IMR-90 (cell line): Measurements from ENCODE around the gene GPR107. TPM values are rescaled to one million over a fixed set of nuclear protein-coding genes. Genes with fewer than 3 reads are reported as not detected.
A peak's percentile ranks its signal among the peaks of the same experiment; 100 is the strongest.

Source experiments
- ATAC-seq: fragments of 200-7000 bp; cut with Tn5 transposase; 2 replicates; pipeline ENCODE4 v1.9.1; 2020; ENCODE audit warnings: low read depth, mild to moderate bottlenecking, moderate library complexity
- BruUV-seq: library from RNA; stranded (reverse); fragments of 400-500 nt; replicated peaks from 2 replicates; lab custom pipeline; 2021; lab: Mats Ljungman, UMichigan
- CTCF ChIA-PET: fragments of 300-600 bp; formaldehyde crosslinking; extraction: SDS; loops from one replicate; lab custom pipeline; 2021; ENCODE audit warnings: antibody characterized with exemption; lab: Yijun Ruan, JAX
- POLR2A ChIA-PET: fragments of 300-600 bp; sonication (Branson Sonifier 250); formaldehyde crosslinking; loops from one replicate; lab custom pipeline; 2022; ENCODE audit warnings: antibody characterized with exemption; ENCODE audit not compliant: unreplicated experiment; lab: Charles Lee
- DNase-seq: peaks from one replicate; pipeline ENCODE4 v3.0.0; 2013
- H2AFZ ChIP-seq: replicated peaks from 2 replicates; pipeline ENCODE3; 2013; ENCODE audit warnings: low read length, mild to moderate bottlenecking; ENCODE audit not compliant: poor library complexity
- H2AK5ac ChIP-seq: 2 replicates; pipeline ENCODE4 v1.6.1; 2013; ENCODE audit warnings: low read depth, low read length, inconsistent platforms
- H2AK9ac ChIP-seq: replicated peaks from 2 replicates; pipeline ENCODE3; 2013; ENCODE audit warnings: mild to moderate bottlenecking, low read depth, low read length, moderate library complexity; ENCODE audit not compliant: poor library complexity
- H2BK120ac ChIP-seq: 2 replicates; pipeline ENCODE4 v1.6.1; 2013; ENCODE audit warnings: low read depth, low read length, inconsistent platforms
- H2BK15ac ChIP-seq: 3 replicates; pipeline ENCODE4 v1.6.1; 2013; ENCODE audit warnings: low read depth, low read length, inconsistent platforms
- H2BK20ac ChIP-seq: 2 replicates; pipeline ENCODE4 v1.6.1; 2013; ENCODE audit warnings: low read depth, mild to moderate bottlenecking, inconsistent platforms, low read length, moderate library complexity
- H2BK5ac ChIP-seq: 2 replicates; pipeline ENCODE4 v1.6.1; 2013; ENCODE audit warnings: mild to moderate bottlenecking, low read depth, low read length, inconsistent platforms; ENCODE audit not compliant: poor library complexity, severe bottlenecking
- H3K14ac ChIP-seq: replicated peaks from 2 replicates; pipeline ENCODE4 v1.6.1; 2013; ENCODE audit warnings: low read depth, low read length, inconsistent platforms
- H3K18ac ChIP-seq: 2 replicates; pipeline ENCODE4 v1.6.1; 2013; ENCODE audit warnings: low read depth, low read length, control low read depth
- H3K23ac ChIP-seq: 2 replicates; pipeline ENCODE4 v1.6.1; 2013; ENCODE audit warnings: low read depth, low read length, inconsistent platforms
- H3K27ac ChIP-seq: 2 replicates; pipeline ENCODE4 v1.5.1; 2013; ENCODE audit warnings: mild to moderate bottlenecking, control low read depth, low read length; ENCODE audit not compliant: insufficient read depth
- H3K27me3 ChIP-seq: 2 replicates; pipeline ENCODE4 v1.6.1; 2013; ENCODE audit warnings: low read length; ENCODE audit not compliant: control insufficient read depth, insufficient read depth
- H3K36me3 ChIP-seq: 2 replicates; pipeline ENCODE4 v1.6.1; 2013; ENCODE audit warnings: low read length, mixed read lengths; ENCODE audit not compliant: control insufficient read depth, insufficient read depth
- H3K4ac ChIP-seq: 2 replicates; pipeline ENCODE4 v1.6.1; 2013; ENCODE audit warnings: low read depth, low read length, inconsistent platforms
- H3K4me1 ChIP-seq: 2 replicates; pipeline ENCODE4 v1.6.1; 2013; ENCODE audit warnings: low read length, mixed read lengths; ENCODE audit not compliant: control insufficient read depth, insufficient read depth
- H3K4me2 ChIP-seq: 2 replicates; pipeline ENCODE4 v1.6.1; 2013; ENCODE audit warnings: low read depth, mild to moderate bottlenecking, control low read depth, low read length, moderate library complexity
- H3K4me3 ChIP-seq: 2 replicates; pipeline ENCODE4 v1.5.1; 2013; ENCODE audit warnings: low read depth, mild to moderate bottlenecking, control low read depth, low read length, moderate library complexity; ENCODE audit not compliant: insufficient read depth
- H3K56ac ChIP-seq: 2 replicates; pipeline ENCODE4 v1.6.1; 2013; ENCODE audit warnings: low read length, inconsistent platforms; ENCODE audit not compliant: insufficient read depth; ENCODE audit errors: extremely low read depth
- H3K79me1 ChIP-seq, 2 experiments: 2 replicates each; pipeline ENCODE4 v1.6.1; 2013; ENCODE audit warnings: low read length in 2 of 2, inconsistent platforms in 1 of 2, low read depth in 1 of 2
- H3K9ac ChIP-seq: 2 replicates; pipeline ENCODE4 v1.6.1; 2013; ENCODE audit warnings: low read depth, low read length, control low read depth
- H3K9me1 ChIP-seq: 2 replicates; pipeline ENCODE4 v1.6.1; 2013; ENCODE audit warnings: low read length, inconsistent platforms; ENCODE audit not compliant: insufficient read depth
- H3K9me3 ChIP-seq: 2 replicates; pipeline ENCODE4 v1.6.1; 2013; ENCODE audit warnings: low read length; ENCODE audit not compliant: control insufficient read depth, insufficient read depth
- H4K20me1 ChIP-seq: 2 replicates; pipeline ENCODE4 v1.6.1; 2013; ENCODE audit warnings: low read length, inconsistent platforms; ENCODE audit not compliant: insufficient read depth
- H4K5ac ChIP-seq: 2 replicates; pipeline ENCODE4 v1.6.1; 2013; ENCODE audit warnings: mild to moderate bottlenecking, low read depth, low read length, control low read depth
- H4K8ac ChIP-seq, 2 experiments: 2 replicates each; pipeline ENCODE4 v1.6.1; 2013; ENCODE audit warnings: low read depth in 2 of 2, low read length in 2 of 2, control low read depth in 1 of 2, inconsistent platforms in 1 of 2
- H4K91ac ChIP-seq: 2 replicates; pipeline ENCODE4 v1.6.1; 2013; ENCODE audit warnings: low read depth, low read length, inconsistent platforms; ENCODE audit not compliant: insufficient read depth
- BHLHE40 ChIP-seq: fragments of 150-350 bp; IDR thresholded peaks from 2 replicates; pipeline ENCODE4 v1.6.1; 2016; ENCODE audit warnings: mild to moderate bottlenecking, low read depth, low read length
- CEBPB ChIP-seq: IDR thresholded peaks from 2 replicates; pipeline ENCODE4 v1.6.1; 2012; ENCODE audit warnings: low read depth, low read length, improper control_type of control experiment
- CHD1 ChIP-seq: IDR thresholded peaks from 2 replicates; pipeline ENCODE4 v1.6.1; 2012; ENCODE audit warnings: low read depth, low read length, improper control_type of control experiment
- FOS ChIP-seq: fragments of 150-350 bp; IDR thresholded peaks from 2 replicates; pipeline ENCODE4 v1.6.1; 2016; ENCODE audit warnings: low read depth, low read length
- MAFK ChIP-seq: IDR thresholded peaks from 2 replicates; pipeline ENCODE4 v1.6.1; 2012; ENCODE audit warnings: low read depth, low read length, improper control_type of control experiment
- MAZ ChIP-seq: IDR thresholded peaks from 2 replicates; pipeline ENCODE4 v1.6.1; 2012; ENCODE audit warnings: low read depth, mild to moderate bottlenecking, low read length, improper control_type of control experiment, moderate library complexity, borderline replicate concordance
- MXI1 ChIP-seq: IDR thresholded peaks from 2 replicates; pipeline ENCODE4 v1.6.1; 2012; ENCODE audit warnings: low read depth, mild to moderate bottlenecking, low read length, moderate library complexity, borderline replicate concordance
- NFE2L2 ChIP-seq: fragments of 150-350 bp; IDR thresholded peaks from 2 replicates; pipeline ENCODE4 v1.6.1; 2016; ENCODE audit warnings: low read depth, mild to moderate bottlenecking, low read length
- POLR2A ChIP-seq: IDR thresholded peaks from 2 replicates; pipeline ENCODE4 v1.6.1; 2012; ENCODE audit warnings: mild to moderate bottlenecking, low read depth, low read length
- RAD21 ChIP-seq: IDR thresholded peaks from 2 replicates; pipeline ENCODE4 v1.6.1; 2012; ENCODE audit warnings: low read length, improper control_type of control experiment
- RCOR1 ChIP-seq: IDR thresholded peaks from 2 replicates; pipeline ENCODE4 v1.6.1; 2012; ENCODE audit warnings: mild to moderate bottlenecking, low read length, improper control_type of control experiment; ENCODE audit not compliant: insufficient replicate concordance
- RFX5 ChIP-seq: IDR thresholded peaks from 2 replicates; pipeline ENCODE4 v1.8.0; 2012; ENCODE audit warnings: low read depth, mild to moderate bottlenecking, low read length, moderate library complexity
- SMC3 ChIP-seq: fragments of 150-350 bp; IDR thresholded peaks from 2 replicates; pipeline ENCODE4 v1.6.1; 2016; ENCODE audit warnings: low read depth, mild to moderate bottlenecking, antibody characterized with exemption, low read length, moderate library complexity
- whole genome bisulfite sequencing, 2 experiments: methylation state at CpG; one replicate each; pipeline versions ENCODE4 v1.1.5 to v1.1.7; 2013; ENCODE audit warnings: missing lambda C conversion rate in 2 of 2; ENCODE audit not compliant: insufficient read length in 1 of 2; ENCODE audit errors: extremely low coverage in 2 of 2; 5-methylcytosine and 5-hydroxymethylcytosine counted together
- dilution Hi-C: fragments of 300-500 bp; cut with HindIII; formaldehyde crosslinking; loops from one replicate; pipeline ENCODE4 v1.14.3; 2018; ENCODE audit warnings: low sequenced_read_pairs; ENCODE audit not compliant: unreplicated experiment
- in situ Hi-C: fragments of 300-500 bp; cut with MboI; formaldehyde crosslinking; loops from 3 replicates; pipeline ENCODE4 v1.14.3; 2019; ENCODE audit warnings: low sequenced_read_pairs, inconsistent platforms, mixed read lengths
- intact Hi-C: fragments of 100-400 bp; cut with micrococcal nuclease; formaldehyde crosslinking; loops from 2 replicates; pipeline ENCODE4 v1.10.0; 2022
- polyA plus RNA-seq, 3 experiments: library from polyadenylated mRNA; depleted of rRNA; stranded (reverse); fragments of >200 nt; gene quantifications; 2 replicates each; pipeline ENCODE4 v1.2.3, GENCODE V29; 2012; ENCODE audit warnings: low replicate concordance in 1 of 3
- total RNA-seq: library from RNA; depleted of rRNA; stranded (reverse); fragments of >200 nt; gene quantifications from 2 replicates; pipeline ENCODE4 v1.2.3, GENCODE V29; 2012
- TF ChIP-seq, protein P1 (sequence below): fragments of 150-350 bp; IDR thresholded peaks from 2 replicates; pipeline ENCODE4 v1.6.1; 2017; ENCODE audit warnings: mild to moderate bottlenecking, antibody characterized with exemption, low read length, low read depth

The GPR107 gene
- total and polyA plus RNA-seq, 2 of the 4 experiments (the other 2 are of a cell fraction), result 16.7 to 21.6 TPM

DNA sequence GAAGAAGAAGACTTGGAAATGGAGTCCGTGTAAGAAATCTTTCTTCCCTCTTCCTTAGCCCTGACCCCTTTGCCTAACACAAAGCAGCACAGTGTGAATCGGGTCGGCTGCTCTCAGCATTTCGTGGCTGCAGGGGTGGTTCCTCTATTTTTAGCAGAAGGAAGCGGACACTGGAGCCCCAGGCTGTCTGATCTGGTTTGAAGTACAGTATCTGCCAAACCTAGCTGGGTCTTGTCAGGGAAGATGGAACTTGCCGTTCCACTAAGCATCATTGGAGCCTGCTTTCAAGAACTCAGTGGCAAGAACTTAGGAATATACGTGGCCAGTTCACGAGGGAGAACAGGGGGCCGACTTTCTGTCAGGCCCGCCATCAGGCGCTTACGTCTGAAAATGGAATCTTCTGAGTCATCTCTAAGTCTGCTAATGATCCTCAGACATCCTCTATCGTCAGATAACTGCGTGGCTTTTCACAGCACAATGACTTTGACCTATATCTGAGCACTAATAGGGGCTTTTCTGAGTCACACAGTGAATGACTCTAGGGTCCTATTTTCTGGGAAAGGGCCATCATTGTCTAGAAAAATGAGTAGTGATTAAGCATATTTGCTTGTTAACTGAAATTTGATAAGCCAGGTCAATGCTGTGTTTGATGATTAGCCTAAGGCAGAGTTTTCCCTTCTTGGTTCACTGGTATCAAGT lies 75.2 kb downstream of the GPR107 start:
- WGBS, 2 experiments, result 6% methylated on average over 3 of the region's 14 CpGs; no CpG with 5 or more reads in 1 of the 2 experiments
- ChIA-PET POLR2A (no interaction called here), CTCF (no interaction called here)

More for the DNA sequence above, 75.2 kb downstream of the GPR107 start:
- H3K79me1 ChIP-seq, result peaks cover 0 to 9% of the 10 kb centered on the region in 2 experiments; a peak in 2 of 4 replicates
- H2BK20ac ChIP-seq, result peak overlapping the region; percentile 79
- H3K4me1 ChIP-seq, result peaks cover 18% of the 10 kb centered on the region
- H2AK9ac ChIP-seq, result peak overlapping the region; percentile 85
- H3K56ac ChIP-seq, result peak overlapping the region; percentile 46
- H3K9me1 ChIP-seq, result peaks cover 3% of the 10 kb centered on the region
- peak; percentile 37; the same call in 1 of the 2 replicates for TF ChIP-seq MAFK
- no peak for TF ChIP-seq CEBPB
- peak; percentile 18; the same call in 1 of the 2 replicates for TF ChIP-seq SMC3
- peak; percentile 32; the same call in 1 of the 2 replicates for TF ChIP-seq BHLHE40
- no peak for TF ChIP-seq MAZ
- TF ChIP-seq, protein P1, sequence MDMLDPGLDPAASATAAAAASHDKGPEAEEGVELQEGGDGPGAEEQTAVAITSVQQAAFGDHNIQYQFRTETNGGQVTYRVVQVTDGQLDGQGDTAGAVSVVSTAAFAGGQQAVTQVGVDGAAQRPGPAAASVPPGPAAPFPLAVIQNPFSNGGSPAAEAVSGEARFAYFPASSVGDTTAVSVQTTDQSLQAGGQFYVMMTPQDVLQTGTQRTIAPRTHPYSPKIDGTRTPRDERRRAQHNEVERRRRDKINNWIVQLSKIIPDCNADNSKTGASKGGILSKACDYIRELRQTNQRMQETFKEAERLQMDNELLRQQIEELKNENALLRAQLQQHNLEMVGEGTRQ, result no peak
- peak; percentile 16; the same call in 1 of the 2 replicates for TF ChIP-seq POLR2A
- TF ChIP-seq RCOR1, result no peak
- TF ChIP-seq RAD21, result peak; percentile 33; the same call in 1 of the 2 replicates
- no peak for TF ChIP-seq RFX5
- no peak for TF ChIP-seq CHD1
- no peak; the same call in 1 of the 2 replicates for TF ChIP-seq MXI1
- TF ChIP-seq FOS, result peak; percentile 99
- TF ChIP-seq NFE2L2, result peak; percentile 69
- H2BK5ac ChIP-seq, result peak overlapping the region; percentile 81
- H3K4ac ChIP-seq, result peak overlapping the region; percentile 96
- H4K5ac ChIP-seq, result peak overlapping the region; percentile 23
- H3K18ac ChIP-seq, result peak overlapping the region; percentile 62
- peak overlapping the region; percentile 80 for H2AK5ac ChIP-seq
- H3K9ac ChIP-seq, result peak overlapping the region; percentile 37
- H2BK15ac ChIP-seq, result peak overlapping the region; percentile 63; the same call in 1 of the 3 replicates
- H3K4me3 ChIP-seq, result no peak overlapping the region
- no TSS peak for BruUV-seq
- dilution Hi-C loops, result no loop called here
- H3K4me2 ChIP-seq, result peak overlapping the region; percentile 21
- no peaks in the 10 kb centered on the region for H3K27me3 ChIP-seq
- H4K20me1 ChIP-seq, result peaks cover 5% of the 10 kb centered on the region; the same call in 1 of the 2 replicates
- H4K91ac ChIP-seq, result peak overlapping the region; percentile 77
- DNase-seq, result peak; percentile 99
- H2BK120ac ChIP-seq, result peak overlapping the region; percentile 92
- H3K36me3 ChIP-seq, result peaks cover 23% of the 10 kb centered on the region
- H4K8ac ChIP-seq, result peak overlapping the region; percentile 30 to 89
- in situ Hi-C loops, result no loop called here
- H3K14ac ChIP-seq, result peak overlapping the region; percentile 96
- peak; percentile 86 for ATAC-seq
- peak overlapping the region; percentile 93 for H3K23ac ChIP-seq
- intact Hi-C loops, result loop anchor here (1.0 kb wide), 1 partner anchor 43 kb away; the partner anchor contains the start of gene NCS1
- no peaks in the 10 kb centered on the region for H3K9me3 ChIP-seq
- peak overlapping the region; percentile 83 for H3K27ac ChIP-seq
- peak overlapping the region; percentile 82 for H2AFZ ChIP-seq
